CD4-positive, alpha-beta T cell treated with Interleukin-4 for 4 hours (primary cell): ENCODE results near the gene CRIM1.

Experiments used
- DNase-seq: peaks from one replicate; pipeline ENCODE4 v3.0.0-alpha.2; 2020

Gene CRIM1

GRCh38 chr2:36561237-36561944 lies 205.8 kb downstream of the CRIM1 start:
- DNase-seq: no peak

DNA sequence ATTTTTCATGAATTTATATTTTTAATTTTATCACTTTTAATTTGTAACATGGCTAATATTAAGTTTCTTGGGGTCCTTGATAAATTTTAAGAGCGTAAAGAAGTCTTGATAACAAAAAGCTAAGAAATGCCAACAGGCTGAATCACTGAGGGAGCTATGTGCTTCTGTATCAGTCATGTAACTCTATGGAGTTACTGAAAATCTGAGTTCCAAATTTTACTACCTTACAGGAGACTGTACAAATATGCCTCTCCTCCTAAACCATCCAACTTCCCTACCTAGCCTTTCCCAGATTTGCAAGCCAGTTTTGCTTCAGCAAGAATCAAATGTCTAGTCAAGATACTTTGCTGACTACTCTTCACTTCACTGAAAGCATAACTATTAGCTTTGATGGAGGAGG lies 206.7 kb downstream of the CRIM1 start:
- no peak for DNase-seq

DNA sequence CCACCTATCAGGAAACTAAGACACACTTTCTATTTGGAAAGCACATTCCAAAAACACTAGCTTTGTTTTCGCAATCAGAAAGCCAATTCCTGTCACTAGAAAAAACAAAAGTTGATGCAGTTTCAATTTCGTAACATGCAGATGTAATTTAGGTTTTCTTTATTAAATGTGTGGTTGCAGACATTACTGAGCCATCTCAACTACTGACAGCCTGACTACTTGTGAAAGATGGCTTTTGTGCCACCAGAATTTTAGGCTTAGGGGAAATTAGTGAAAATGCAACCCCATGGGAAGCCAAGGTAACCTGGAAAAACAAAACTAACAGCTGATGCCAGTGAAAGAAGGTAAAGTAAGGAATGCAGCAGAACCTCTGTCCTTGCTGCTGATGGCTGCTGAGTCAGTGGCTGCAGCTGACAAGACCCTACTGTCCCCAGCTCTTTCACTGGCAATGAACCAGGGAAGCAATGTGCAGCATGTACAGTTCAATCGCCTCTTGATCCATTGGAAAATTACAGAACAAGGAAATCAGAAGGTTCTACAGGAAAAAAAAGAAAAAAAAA lies 207.5 kb downstream of the CRIM1 start:
- no peak for DNase-seq

- no peak for DNase-seq
Observed at GRCh38 chr2:36564377-36564930, 208.9 kb downstream of the CRIM1 start.

DNA sequence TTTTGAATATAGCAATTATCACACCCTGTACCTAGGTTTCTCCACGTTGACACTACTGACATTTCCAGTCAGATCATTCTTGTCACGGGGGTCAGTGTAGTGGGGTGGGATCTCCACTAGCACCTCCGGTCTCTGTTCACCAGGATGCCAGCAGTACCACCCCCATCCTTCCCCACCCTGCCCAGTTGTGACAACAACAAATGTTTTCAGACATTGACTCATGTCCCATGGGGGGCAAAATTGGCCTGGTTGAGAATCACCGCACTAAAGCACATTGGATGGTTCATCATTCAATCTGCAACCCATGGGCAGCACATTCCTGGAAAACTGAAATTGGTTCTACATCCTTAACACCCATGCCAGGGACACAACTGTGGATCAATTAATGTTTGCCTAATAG lies 210.1 kb downstream of the CRIM1 start:
- no peak for DNase-seq

GRCh38 chr2:36566887-36567286 lies 211.3 kb downstream of the CRIM1 start:
- DNase-seq: no peak

GRCh38 chr2:36567711-36568408 lies 212.3 kb downstream of the CRIM1 start:
- DNase-seq: no peak

- no peak for DNase-seq
Observed at GRCh38 chr2:36568516-36569246, 213.1 kb downstream of the CRIM1 start.

DNA sequence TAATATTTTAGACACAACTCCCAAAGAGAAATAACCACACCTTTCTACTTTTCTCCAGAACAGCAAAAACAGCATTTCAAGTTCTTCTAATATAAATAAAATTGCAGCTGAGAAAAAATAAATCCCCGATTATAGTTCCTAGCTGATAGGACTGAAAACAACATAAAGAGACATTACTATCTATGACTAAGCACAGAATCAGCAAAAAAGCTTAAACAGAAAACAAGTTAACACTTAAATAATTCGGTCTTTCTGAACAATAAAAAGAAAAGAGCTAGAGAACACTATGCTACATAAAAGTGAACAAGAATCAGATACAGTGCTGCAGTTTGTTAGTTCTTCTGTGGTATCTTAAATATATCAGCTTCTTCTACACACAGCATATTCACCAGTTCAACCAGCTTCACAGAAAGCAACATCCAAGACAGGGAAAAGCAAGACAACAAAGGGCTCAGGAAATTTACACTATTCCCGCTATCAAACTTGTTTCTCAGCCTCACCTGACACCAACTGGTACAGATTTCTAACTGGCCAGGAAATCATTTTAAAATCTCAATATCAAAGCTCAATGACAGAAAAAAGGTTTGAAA lies 213.8 kb downstream of the CRIM1 start:
- DNase-seq: no peak

GRCh38 chr2:36570416-36570815 lies 214.8 kb downstream of the CRIM1 start:
- no peak for DNase-seq

DNA sequence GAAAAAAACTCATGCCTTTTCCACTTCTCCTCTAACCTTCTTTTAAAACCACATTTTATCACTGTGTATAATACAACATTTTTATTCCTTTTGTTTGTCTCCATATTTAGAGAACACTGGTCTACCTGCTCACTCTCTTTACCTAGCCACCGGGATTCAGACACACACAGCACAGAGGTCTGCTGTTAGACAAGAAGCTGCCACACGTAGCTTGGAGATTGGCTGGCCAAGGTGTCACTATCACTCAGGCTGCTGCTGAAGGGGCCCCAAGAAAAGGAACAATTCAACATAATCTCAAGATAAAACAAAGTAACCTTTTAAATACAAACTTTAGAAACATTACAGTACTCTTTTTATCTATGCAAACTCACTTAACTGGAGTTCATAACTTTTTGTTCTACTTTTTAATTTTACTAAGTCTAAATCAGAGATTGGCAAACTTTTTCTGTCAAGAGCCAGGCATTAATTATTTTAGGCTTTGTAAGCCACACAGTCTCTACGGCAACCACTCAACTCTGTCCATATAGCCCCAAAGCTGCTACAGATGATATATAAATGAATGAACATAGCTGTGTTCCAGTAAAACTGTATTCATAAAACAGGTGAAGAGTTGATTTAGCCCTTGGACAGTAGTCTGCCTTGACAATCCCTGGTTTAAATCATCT lies 216.6 kb downstream of the CRIM1 start:
- no peak for DNase-seq

DNA sequence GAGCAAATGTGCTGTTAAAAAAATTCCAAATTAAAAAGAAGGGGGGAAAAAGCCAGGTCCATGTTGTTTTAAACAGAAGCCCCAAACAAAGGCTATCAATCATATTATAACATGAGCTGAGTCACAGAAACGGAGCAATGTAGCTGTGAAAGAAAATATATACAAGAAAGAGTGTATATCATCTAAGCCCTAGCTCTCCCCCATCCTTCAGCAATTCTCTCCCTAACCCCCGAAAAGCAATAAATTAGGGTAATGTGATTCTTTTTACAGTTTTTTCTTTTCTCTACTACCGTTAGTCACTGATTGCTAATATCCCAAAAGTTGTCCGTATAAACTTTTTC lies 217.1 kb downstream of the CRIM1 start:
- DNase-seq: no peak

DNA sequence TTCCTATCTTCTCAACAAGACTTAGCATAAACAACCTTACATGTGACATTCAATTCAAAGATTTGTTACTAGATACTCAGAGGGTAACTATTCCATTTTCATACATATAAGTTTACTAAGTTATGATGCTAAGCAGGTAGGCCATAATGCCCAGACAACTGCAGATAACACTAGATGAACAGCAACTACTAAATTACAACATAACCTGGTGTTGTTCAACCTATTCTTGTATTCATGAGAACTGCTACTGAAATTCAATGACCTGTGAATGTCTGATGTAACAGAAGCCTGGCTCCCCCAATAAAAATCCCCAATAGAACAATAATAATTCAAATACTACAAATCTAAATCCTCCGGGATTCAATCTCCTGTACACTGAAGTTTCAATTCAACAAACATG lies 217.6 kb downstream of the CRIM1 start:
- DNase-seq: no peak

- no peak for DNase-seq
Observed at GRCh38 chr2:36574560-36574959, 219.0 kb downstream of the CRIM1 start.

DNA sequence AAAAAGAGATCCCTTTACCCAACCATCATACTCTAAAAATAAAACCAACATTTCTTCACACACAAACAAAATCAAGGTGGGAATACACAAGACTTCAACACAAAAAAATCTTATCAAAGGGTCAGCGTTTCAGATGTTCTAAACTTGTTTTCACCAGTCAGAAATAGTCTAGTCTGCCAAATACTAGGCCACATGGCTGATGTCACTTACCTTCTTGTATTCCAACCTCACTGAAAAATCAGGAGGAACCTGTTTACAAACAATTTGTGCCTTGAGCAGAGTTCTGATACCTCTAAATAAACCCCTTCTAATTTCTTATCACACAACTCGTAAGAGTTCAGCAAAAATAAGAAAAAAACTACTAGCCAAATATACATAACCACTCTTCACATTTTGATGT lies 222.3 kb downstream of the CRIM1 start:
- no peak for DNase-seq

DNA sequence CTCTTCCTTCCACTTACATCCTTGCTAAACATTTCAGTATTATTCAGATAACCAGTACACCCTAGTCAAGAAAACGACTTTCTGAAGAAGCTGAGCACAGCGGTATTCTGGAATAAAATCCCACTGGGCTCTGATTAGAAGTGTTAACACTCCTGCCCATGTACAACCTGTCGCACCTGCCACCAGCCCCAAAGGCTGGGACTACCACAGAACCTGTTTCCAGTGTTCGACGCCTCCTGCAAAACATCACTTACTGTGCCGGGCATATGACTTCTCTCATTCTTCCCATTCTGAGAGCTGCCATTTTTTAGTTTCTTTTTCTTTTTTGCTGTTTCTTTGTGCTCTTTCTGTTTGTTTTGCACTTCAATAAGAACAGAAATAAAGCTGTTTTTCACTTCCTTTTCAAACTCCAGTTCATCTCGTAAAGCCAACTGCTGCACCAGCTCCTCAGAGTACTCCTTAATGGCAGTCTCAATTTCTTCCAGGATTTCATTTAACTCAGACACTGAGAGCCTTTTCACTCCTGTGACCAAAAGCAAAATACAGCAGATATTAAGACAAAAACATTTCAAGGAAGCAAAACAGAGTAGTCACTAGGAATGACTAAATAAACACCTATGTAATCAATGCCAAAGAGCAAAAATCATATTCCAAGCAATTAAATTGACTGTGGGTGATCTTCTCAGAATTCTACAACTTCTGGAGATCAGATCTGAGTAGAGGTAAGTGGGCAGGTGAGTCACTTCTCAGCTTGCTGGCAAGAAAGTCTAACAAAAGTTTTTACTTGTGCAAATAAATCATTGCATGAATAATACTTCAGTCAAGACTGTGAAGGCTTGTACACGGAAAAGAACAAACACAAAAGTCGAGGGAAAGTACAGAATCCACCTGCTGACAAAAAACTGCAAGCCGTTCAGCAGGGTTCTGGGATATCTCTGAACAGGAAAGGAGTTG lies 223.0 kb downstream of the CRIM1 start:
- DNase-seq: no peak

DNA sequence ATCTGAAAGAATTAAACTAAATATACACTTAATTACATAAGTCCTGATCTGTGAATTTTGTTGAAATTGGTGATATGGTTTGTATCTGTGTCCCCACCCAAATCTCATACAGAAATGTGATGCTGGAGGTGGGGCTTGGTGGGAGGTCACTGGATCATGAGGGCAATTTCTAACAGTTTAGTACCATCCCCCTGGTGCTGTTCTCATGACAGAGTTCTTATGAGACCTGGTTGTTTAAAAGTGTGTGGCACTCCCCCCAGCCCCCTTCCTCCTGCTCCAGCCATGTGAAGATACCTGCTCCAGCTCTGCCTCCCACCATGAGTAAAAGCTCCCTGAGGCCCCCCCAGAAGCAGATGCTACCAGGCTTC lies 223.7 kb downstream of the CRIM1 start:
- DNase-seq: no peak

DNA sequence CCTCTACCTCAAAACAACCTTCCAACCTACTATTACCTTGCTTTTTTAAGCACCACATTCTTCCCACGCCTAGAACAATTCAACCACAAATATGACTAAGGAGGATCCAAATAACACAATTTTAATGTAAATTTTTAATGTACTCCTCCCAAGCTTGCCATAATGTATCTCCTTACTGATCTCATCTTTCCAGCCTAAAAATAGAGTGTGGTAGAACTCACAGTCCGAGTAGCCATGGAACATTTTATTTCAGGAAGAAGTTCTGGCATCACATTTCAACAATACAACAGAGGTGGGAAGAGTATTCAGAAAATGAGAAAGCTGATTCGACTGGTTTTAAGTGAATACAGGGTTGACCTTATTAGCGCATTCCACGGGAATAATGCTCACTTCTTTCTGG lies 227.0 kb downstream of the CRIM1 start:
- DNase-seq: no peak

DNA sequence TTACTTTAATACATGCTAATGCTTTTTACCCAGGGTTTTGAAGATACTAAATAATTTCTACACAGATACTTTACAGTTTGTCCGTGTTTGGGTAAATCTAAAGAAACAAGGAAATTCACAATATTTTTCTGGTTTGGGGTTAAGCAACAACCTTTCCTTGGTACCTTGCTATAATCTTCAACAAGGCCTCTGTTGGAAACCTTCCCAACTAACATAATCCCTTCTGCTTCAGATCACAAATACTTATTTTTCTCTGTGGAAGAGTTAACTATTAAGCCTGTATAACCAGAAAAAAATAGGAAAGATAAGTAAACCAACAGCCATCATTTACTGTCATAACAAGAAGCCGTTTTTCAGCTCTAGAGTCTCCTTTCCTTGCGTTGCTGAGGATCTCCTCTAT lies 227.4 kb downstream of the CRIM1 start:
- no peak for DNase-seq

GRCh38 chr2:36584148-36584794 lies 228.7 kb downstream of the CRIM1 start:
- no peak for DNase-seq

DNA sequence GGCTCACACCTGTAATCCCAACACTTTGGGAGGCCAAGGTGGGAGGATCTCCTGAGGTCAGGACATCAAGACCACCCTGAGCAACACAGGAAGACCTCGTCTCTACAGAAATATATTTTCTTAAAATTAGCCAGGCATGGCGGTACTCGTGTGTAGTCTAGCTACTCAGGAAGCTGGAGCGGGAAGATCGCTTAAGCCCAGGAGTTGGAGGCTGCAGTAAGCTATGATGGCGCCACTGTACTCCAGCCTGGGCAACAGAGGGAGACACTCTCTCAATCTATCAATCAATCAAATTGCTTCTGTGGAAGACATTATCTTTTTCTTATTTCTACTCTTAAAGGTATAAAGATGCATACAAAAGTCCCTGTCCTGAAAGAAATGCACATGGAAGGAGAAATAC lies 231.1 kb downstream of the CRIM1 start:
- DNase-seq: no peak
